EH (cell line): ENCODE results near the gene FBXL3.
"Not testable (repeated sequence)": the region's sequence is repeated elsewhere in the genome, so short reads cannot be mapped to it uniquely, and the experiment has no call there.

Source experiments
- DNase-seq: peaks from one replicate; pipeline ENCODE4 v3.0.0-alpha.2; 2015; ENCODE audit warnings: low read depth

The FBXL3 gene

DNA sequence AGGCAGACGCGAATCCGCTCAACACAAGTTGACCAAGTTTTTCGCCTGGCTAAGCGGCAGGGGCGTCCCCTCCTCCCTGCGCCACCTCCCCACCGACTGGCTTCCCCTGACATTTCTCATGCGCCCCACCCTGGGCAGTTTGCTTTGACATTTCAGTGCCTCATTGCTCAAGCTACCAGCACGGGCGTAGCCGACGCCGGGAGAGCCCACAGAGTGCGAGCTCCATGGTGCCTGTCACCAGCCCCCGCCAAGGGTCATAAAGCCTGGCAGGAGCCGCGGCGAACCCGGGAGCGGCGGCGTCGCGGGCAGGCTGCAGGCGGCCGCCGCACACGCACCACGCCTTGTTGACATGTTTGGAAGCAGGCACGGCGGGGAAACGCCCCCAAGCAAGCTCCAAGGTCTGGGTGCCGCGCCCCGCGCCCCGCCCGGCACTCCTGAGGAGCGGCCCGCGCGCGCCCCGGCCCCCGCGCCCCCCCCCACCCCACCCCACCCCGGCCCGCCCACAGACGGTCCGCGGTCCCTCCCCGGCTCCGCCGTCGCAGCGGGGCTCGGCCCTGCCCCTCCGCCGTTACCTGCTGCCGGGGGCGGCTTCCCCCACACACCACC is 601 bp downstream of the FBXL3 start:
- peak; percentile 75 for DNase-seq

DNA sequence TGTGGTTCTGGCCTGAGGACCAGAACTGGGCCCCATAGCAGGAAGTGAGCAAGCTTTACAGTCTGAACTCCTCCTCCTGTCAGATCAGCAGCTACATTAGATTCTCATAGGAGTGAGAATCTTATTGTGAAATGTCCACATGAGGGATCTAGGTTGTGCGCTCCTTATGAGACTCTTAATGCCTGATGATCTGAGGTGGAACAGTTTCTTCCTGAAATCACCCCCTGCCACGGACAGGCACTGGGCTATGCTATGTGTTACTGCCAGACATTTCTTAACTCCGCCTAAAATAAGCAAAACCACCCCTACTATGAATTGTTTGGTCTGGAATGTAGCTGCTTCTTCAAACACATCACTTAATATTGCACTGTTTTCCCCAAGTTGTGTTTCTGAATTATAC is 4.6 kb downstream of the FBXL3 start:
- DNase-seq = peak; percentile 50

- DNase-seq = no peak
Measured at GRCh38 chr13:77019756-77020155, 7.2 kb downstream of the FBXL3 start.

GRCh38 chr13:77016888-77017623 is 9.9 kb downstream of the FBXL3 start:
- DNase-seq = no peak

- no peak for DNase-seq
Measured at GRCh38 chr13:77016251-77016812, 10.6 kb downstream of the FBXL3 start.

DNA sequence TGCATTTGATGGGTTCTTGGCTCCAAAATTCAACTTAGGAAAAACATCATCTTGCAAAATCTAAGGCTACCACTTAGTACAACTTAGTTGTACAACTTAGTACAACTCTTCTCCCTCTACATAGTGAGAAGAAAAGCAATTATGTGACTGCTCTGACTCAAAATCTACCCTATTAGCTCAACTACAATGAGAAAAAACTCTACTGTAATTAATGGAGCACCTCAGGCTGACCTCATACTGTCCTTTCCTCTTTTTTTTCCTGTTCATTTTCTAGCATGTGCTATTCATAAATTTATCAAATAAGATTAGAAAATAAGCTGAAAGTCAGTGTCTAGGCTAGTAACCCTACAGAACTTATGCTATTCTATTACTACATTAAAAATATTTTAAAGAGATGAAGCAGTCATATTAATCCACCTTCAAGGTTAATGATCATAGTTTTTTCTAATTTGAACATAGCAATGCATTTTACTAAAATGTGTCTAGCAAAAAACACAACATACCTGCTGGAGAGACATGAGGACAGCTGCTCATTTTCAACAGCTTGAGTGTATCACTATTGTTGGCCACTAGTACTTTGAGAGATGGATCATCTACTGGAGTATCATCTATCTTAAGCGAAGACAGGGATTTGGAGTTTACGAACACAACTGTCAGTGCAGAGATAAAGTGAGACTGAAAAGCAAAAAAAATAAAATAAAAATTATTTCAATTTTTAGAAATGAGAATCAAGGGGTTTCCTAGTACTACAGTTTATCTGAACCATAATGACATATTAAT is 11.9 kb downstream of the FBXL3 start:
- DNase-seq = no peak

DNA sequence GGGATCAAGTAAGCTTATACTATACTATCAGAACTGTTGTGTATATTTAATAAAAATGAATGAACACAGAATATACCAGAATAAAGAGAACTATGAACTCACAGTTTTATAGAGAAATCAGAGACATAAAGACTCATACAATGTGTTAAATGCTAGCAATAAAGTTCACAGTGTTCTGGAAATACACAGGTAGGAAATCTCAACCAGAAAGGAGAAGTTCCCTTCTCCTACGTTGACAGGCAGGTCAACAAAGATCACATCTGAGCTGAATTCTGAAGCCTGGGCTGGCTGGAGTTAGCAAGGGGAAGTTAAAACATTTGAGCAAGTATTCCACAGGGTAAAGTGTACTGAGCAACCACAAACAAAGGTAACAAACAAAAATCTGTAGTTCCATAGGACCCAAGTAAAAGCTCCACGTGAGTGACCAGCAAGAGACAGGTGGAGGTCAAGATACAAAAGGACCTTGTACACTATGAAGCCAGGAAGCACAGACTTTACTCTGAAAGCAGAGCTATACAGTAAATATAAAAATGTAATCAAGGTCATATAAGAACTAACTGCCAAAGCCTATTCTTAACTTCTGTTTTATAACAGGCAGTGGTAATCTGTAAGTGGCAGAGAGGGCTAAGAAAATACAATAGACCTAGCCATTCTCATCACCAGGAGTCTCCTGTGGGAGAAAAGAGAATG is 13.0 kb downstream of the FBXL3 start:
- DNase-seq = no peak

GRCh38 chr13:77009719-77010118 is 17.2 kb downstream of the FBXL3 start:
- DNase-seq = not testable (repeated sequence)

GRCh38 chr13:77009011-77009410 is 17.9 kb downstream of the FBXL3 start:
- no peak for DNase-seq

DNA sequence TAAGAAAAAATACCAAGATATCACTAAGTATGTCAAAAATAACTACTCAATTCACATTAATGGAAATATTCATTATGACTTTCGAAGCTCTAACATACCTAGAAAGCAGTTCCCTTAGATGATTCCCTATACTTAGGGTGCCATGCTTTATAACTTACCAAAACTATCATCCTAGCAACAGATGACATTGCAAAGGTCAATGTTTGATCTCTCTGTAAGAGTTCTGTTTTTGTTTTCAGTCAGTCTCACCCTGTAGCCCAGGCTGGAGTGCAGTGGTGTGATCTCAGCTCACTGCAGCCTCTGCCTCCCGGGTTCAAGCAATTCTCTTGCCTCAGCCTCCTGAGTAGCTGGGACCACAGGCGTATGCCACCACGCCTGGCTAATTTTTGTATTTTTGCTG is 18.6 kb downstream of the FBXL3 start:
- not testable (repeated sequence) for DNase-seq

DNA sequence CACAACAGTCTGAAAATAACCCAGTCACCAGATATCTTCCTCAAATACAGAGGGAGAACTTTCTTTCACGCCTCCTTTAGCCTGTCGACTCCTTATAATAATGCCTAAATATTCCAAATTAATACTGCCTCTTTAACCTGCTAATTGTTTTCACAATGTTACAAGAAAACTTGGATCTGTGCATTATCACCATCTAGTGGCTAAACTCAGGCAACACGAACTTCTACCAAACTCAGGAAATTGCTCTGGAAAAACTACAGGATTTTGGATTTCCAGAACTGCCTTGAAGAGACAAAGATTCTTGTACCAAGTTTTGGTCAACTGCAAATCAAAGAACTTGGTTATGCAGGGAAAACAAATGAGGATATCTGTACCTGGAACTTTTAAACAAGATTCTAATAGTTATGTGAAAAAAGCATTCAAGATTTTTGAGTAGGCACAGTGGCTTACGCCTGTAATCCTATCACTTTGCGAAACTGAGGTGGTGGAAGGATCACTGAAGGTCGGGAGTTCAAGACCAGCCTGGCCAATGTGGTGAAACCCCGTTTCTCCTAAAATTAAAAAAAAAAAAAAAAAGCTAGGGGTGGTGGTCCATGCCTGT is 24.3 kb downstream of the FBXL3 start:
- DNase-seq = peak; percentile 44

GRCh38 chr13:77001963-77002587 is 24.9 kb downstream of the FBXL3 start:
- no peak for DNase-seq

DNA sequence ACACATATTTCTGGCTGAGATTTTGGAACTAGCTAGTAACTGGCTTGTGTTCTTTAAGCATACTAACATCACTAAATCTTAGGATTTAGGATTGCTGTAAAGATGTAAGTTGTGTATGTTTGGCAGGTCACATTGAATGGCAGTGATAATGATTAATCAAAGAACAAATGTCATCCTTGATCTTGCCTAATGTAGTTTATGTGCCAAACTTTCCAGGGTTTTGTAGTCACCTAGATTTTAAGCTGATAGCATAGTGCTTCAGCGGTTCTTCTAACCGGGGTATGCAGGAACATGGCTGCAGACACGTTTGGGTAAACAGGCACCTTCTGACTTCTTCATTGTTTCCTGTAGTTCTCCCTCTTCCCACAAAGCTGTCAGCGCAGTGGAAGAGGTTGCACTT is 25.4 kb downstream of the FBXL3 start:
- no peak for DNase-seq

GRCh38 chr13:77000475-77000874 is 26.5 kb downstream of the FBXL3 start:
- DNase-seq = peak; percentile 57

DNA sequence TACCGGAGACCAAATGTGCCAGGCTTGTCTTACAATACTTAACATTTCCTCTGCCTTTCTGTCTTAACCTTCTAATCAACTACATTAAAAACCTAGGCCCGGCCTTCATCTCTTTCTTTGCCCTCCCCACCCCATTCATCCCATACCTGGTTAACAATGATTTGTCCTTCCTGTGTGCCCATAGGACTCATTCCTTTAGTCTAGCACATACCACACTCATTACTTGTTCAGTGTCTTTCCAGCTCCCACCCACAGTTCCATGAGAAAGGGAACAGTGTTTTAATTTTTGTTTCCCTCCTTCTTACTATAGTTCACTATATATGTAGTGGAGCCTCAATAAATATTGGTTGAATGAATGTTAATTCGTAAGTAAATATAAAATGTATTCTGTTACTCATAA is 32.7 kb downstream of the FBXL3 start:
- no peak for DNase-seq

DNA sequence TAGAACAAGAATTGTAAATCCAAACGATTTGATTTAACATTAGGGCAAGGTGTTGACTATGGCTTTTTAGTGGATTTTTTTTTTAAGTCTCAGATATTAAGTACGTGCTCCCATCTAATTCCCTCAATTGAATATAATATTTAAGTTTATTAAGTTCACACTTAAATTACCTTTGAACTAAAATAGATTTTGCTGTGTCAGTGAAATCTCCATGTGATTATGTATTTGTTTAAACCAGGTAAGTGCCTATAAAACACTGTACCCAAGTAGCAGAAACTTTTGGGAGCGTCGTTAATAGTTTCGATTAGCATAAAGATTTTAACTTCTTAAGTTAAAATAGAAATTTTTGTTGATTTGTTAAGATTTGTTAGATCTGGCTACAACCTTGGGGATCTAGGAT is 33.5 kb downstream of the FBXL3 start:
- DNase-seq = no peak

DNA sequence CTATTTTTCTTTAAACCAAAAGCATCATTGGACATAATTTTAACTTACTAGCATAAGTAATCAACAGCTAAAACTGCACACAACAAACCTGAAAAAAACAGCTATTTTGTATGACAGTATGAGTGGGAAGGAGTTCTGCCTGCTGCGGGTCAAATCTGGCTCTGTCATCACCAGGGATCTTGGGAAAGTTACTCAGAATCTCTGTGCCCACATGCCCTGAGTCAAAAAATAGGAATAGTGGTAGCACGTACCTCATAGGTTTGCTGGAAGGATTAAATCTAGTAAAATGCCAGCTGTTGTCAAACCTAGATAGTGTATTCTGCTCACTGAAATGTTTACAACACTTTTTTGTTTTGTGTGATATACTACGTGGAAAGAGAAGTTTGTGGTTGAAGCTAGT is 33.9 kb downstream of the FBXL3 start:
- peak; percentile 32 for DNase-seq

GRCh38 chr13:76992548-76993001 is 34.4 kb downstream of the FBXL3 start:
- peak; percentile 31 for DNase-seq

GRCh38 chr13:76991796-76992547 is 35.0 kb downstream of the FBXL3 start, which contains the start of gene CLN5:
TSS of gene CLN5 (plus strand) at chr13:76992081. CDS start at chr13:76992099, 18 bp downstream.
- DNase-seq = peak; percentile 93

- peak; percentile 9 for DNase-seq
Measured at GRCh38 chr13:76991432-76991795, 35.5 kb downstream of the FBXL3 start.
